Ishikawa (cell line): ENCODE measurements around the gene LIPE.

Experiments
- MAX ChIP-seq: IDR thresholded peaks from 2 replicates; pipeline ENCODE4 v1.6.1; 2012
- TAF1 ChIP-seq: IDR thresholded peaks from 2 replicates; pipeline ENCODE4 v1.6.1; 2012; ENCODE audit warnings: low read depth, mild to moderate bottlenecking
- YY1 ChIP-seq: IDR thresholded peaks from 2 replicates; pipeline ENCODE4 v1.6.1; 2012; ENCODE audit warnings: low read depth

GRCh38 chr19:42378225-42379215, 48.7 kb downstream of the LIPE start:
- TF ChIP-seq YY1, result no peak
- no peak for TF ChIP-seq MAX
- TF ChIP-seq TAF1, result no peak
